ENCODE data around the gene FCAR. TPM values are rescaled to one million over a fixed set of nuclear protein-coding genes. Genes with fewer than 3 reads are reported as not detected.
"Not testable (repeated sequence)": the region's sequence is repeated elsewhere in the genome, so short reads cannot be mapped to it uniquely, and the experiment has no call there.

The FCAR gene
- total RNA-seq, 1 experiment from 2014 or later = not detected

DNA sequence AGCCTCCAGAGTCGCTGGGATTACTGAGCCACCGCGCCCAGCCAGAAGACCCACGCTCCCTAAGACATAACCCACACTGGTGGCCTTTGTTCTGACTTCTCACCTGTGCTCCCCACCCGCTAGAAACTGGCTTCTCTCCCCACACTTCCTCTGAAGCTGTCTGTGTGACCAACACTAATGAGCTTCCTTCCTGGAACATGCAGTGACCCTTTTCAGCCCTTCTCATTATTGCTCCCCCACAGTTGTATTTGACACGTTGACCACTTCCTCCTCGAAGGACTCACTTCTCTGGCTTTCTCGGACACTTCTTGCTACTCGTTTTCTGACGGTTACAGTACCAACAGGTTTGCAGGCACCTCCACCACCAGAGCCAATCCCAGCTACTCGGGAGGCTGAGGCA lies 42.8 kb downstream of the FCAR start:
- peaks cover 14% of the 10 kb centered on the region for H3K27me3 ChIP-seq (ENCODE audit: insufficient read depth, low read depth)
- no peak overlapping the region for H3K4me2 ChIP-seq
- TF ChIP-seq EZH2 (IDR thresholded peaks at IDR 0.05; ENCODE audit: low read depth) (no peak), CTCF (conservative IDR thresholded peaks at IDR 0.05) (no peak)
- no peaks in the 10 kb centered on the region for H3K9me2 ChIP-seq (ENCODE audit: insufficient read depth)
- CTCF ChIA-PET = interaction anchor here (0.5 kb wide), 1 partner anchor 45 kb away, joined by 6 read pairs; no protein-coding TSS in a partner anchor
- no TSS peak for BruUV-seq (replicated peaks)
- no peak overlapping the region for H2AFZ ChIP-seq
- no peak overlapping the region for H3K27ac ChIP-seq
- no peaks in the 10 kb centered on the region for H4K20me1 ChIP-seq (ENCODE audit: insufficient read depth)
- H3F3A ChIP-seq (ENCODE audit: insufficient read depth, low read depth) = no peaks in the 10 kb centered on the region
- no peaks in the 10 kb centered on the region for H3K36me3 ChIP-seq (ENCODE audit: low read depth)
- H3K9me3 ChIP-seq (ENCODE audit: insufficient read depth, low read depth) = no peaks in the 10 kb centered on the region
- H3K4me1 ChIP-seq (replicated peaks; ENCODE audit: insufficient read depth) = no peaks in the 10 kb centered on the region
- DNase-seq = no peak
- H3K4me3 ChIP-seq = no peak overlapping the region
- POLR2A ChIA-PET (ENCODE audit: unreplicated experiment) = no interaction called here
- intact Hi-C loops (cut with micrococcal nuclease; ENCODE audit: unreplicated experiment) = no loop called here
- no peaks in the 10 kb centered on the region for H3K79me2 ChIP-seq (ENCODE audit: low read depth)

GRCh38 chr19:54918499-54918898 lies 44.5 kb downstream of the FCAR start:
- H2AFZ ChIP-seq = no peak overlapping the region
- H3K4me2 ChIP-seq = no peak overlapping the region
- CTCF ChIA-PET = no interaction called here
- H3K4me1 ChIP-seq (replicated peaks; ENCODE audit: insufficient read depth) = no peaks in the 10 kb centered on the region
- POLR2A ChIA-PET (ENCODE audit: unreplicated experiment) = no interaction called here
- no peaks in the 10 kb centered on the region for H3K79me2 ChIP-seq (ENCODE audit: low read depth)
- no peak for DNase-seq
- no peak overlapping the region for H3K4me3 ChIP-seq
- BruUV-seq (replicated peaks) = no TSS peak
- H3K9me3 ChIP-seq (ENCODE audit: insufficient read depth, low read depth) = no peaks in the 10 kb centered on the region
- intact Hi-C loops (cut with micrococcal nuclease; ENCODE audit: unreplicated experiment) = no loop called here
- no peaks in the 10 kb centered on the region for H3K9me2 ChIP-seq (ENCODE audit: insufficient read depth)
- no peaks in the 10 kb centered on the region for H4K20me1 ChIP-seq (ENCODE audit: insufficient read depth)
- no peak overlapping the region for H3K27ac ChIP-seq
- H3K27me3 ChIP-seq (ENCODE audit: insufficient read depth, low read depth) = peaks cover 3% of the 10 kb centered on the region; the same call in 1 of the 2 replicates
- no peak for TF ChIP-seq CTCF (conservative IDR thresholded peaks at IDR 0.05)
- no peak for TF ChIP-seq EZH2 (IDR thresholded peaks at IDR 0.05; ENCODE audit: low read depth)
- no peaks in the 10 kb centered on the region for H3F3A ChIP-seq (ENCODE audit: insufficient read depth, low read depth)
- H3K36me3 ChIP-seq (ENCODE audit: low read depth) = no peaks in the 10 kb centered on the region

- H3F3A ChIP-seq (ENCODE audit: insufficient read depth, low read depth); H3K27ac ChIP-seq; H3K4me1 ChIP-seq (replicated peaks; ENCODE audit: insufficient read depth); H4K20me1 ChIP-seq (ENCODE audit: insufficient read depth); H3K36me3 ChIP-seq (ENCODE audit: low read depth); BruUV-seq (replicated peaks); H3K79me2 ChIP-seq (ENCODE audit: low read depth); H3K4me3 ChIP-seq; H3K9me2 ChIP-seq (ENCODE audit: insufficient read depth); H3K4me2 ChIP-seq; POLR2A ChIA-PET (ENCODE audit: unreplicated experiment); H3K9me3 ChIP-seq (ENCODE audit: insufficient read depth, low read depth); CTCF ChIA-PET; H3K27me3 ChIP-seq (ENCODE audit: insufficient read depth, low read depth); H2AFZ ChIP-seq: not testable (repeated sequence)
- peak; percentile 65 for TF ChIP-seq CTCF (conservative IDR thresholded peaks at IDR 0.05)
- DNase-seq = peak in 1 of 2 experiments; percentile 29
- intact Hi-C loops (cut with micrococcal nuclease; ENCODE audit: unreplicated experiment) = loop anchor here (2.0 kb wide), 1 partner anchor 37 kb away; no protein-coding TSS in a partner anchor
These were observed 45.9 kb downstream of the FCAR start for GRCh38 chr19:54919646-54920563.

All from PC-9 (cell line).